Measurements from ENCODE around the gene SNX32. TPM values are rescaled to one million over a fixed set of nuclear protein-coding genes. Genes with fewer than 3 reads are reported as not detected.

The SNX32 gene
- total and polyA plus RNA-seq, 2 donors (not counting 3 experiments of a cell fraction or from before 2014, with no cell fraction given) = 0.19 TPM; not detected in 1

GRCh38 chr11:65894034-65894591 is 60.4 kb downstream of the SNX32 start:
- peak; percentile 52 for DNase-seq (ENCODE audit: low read depth, low spot score)
- H3K79me2 ChIP-seq (ENCODE audit: control insufficient read depth, insufficient read depth, low read length) = peaks cover 80% of the 10 kb centered on the region
- peak overlapping the region; percentile 68 for H3K4me2 ChIP-seq (ENCODE audit: insufficient read depth, low read length)
- peak overlapping the region in 2 of 3 experiments; percentile 24 to 30 for H3K4me3 ChIP-seq (replicated peaks in 1 of 3; ENCODE audit: insufficient read depth in 1 of 3, low read depth in 1 of 3, low read length in 3 of 3)
- H3K4me1 ChIP-seq (ENCODE audit: control insufficient read depth, extremely low read depth, insufficient read depth, low read length) = peaks cover 72% of the 10 kb centered on the region
- FAIRE-seq = peak; percentile 90
- peak overlapping the region; percentile 62 for H3K9ac ChIP-seq (replicated peaks; ENCODE audit: extremely low read depth, insufficient read depth, low read length)
- H4K20me1 ChIP-seq (replicated peaks; ENCODE audit: control insufficient read depth, extremely low read depth, insufficient read depth, low read length) = no peaks in the 10 kb centered on the region
- CTCF ChIA-PET = interaction anchor here (1.0 to 3.1 kb wide), 6 partner anchors 9 to 128 kb away, joined by 3 to 21 read pairs (median 4); no protein-coding TSS in a partner anchor
- no peak overlapping the region for H2AFZ ChIP-seq (ENCODE audit: low read depth, low read length)
- TF ChIP-seq, protein P1, sequence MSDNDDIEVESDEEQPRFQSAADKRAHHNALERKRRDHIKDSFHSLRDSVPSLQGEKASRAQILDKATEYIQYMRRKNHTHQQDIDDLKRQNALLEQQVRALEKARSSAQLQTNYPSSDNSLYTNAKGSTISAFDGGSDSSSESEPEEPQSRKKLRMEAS (IDR thresholded peaks at IDR 0.05; ENCODE audit: insufficient read depth, insufficient read length) = no peak
- TF ChIP-seq FOS (IDR thresholded peaks at IDR 0.05; ENCODE audit: borderline replicate concordance, insufficient read depth, low read length) (peak; percentile 22), GATA2 (IDR thresholded peaks at IDR 0.05; ENCODE audit: insufficient read depth, insufficient read length, low read depth, low read length) (no peak), POLR2AphosphoS5 (IDR thresholded peaks at IDR 0.05; ENCODE audit: insufficient read depth, low read depth, low read length) (peak; percentile 83), JUN (IDR thresholded peaks at IDR 0.05; ENCODE audit: borderline replicate concordance, insufficient read depth, insufficient read length, low read depth) (no peak), POLR2A (IDR thresholded peaks at IDR 0.05; ENCODE audit: low read depth, low read length) (peak; percentile 91)
- peak overlapping the region; percentile 99 for H3K27ac ChIP-seq (ENCODE audit: insufficient read depth, low read depth, low read length)
- dilution Hi-C loops (cut with MboI; ENCODE audit: extremely low pct_ligation_motif_present, low sequenced_read_pairs) (no loop called here), intact Hi-C loops (cut with micrococcal nuclease) (no loop called here)
- TSS peak; percentile 7 for BruUV-seq (replicated peaks)
- H3K36me3 ChIP-seq (ENCODE audit: control insufficient read depth in 2 of 2, extremely low read depth in 1 of 2, insufficient read depth in 2 of 2, low read length in 2 of 2) = peaks cover 5 to 8% of the 10 kb centered on the region in 2 experiments
- H3K27me3 ChIP-seq (ENCODE audit: control insufficient read depth in 2 of 2, insufficient read depth in 2 of 2, low read length in 2 of 2) = no peaks in the 10 kb centered on the region
- H3K9me3 ChIP-seq (replicated peaks; ENCODE audit: control insufficient read depth, insufficient read depth, low read length) = no peaks in the 10 kb centered on the region
- POLR2A ChIA-PET = interaction anchor here (0.7 to 2.3 kb wide), 3 partner anchors 22 to 45 kb away, joined by 3 to 7 read pairs (median 5); no protein-coding TSS in a partner anchor
- no peaks in the 10 kb centered on the region for H3K9me1 ChIP-seq (replicated peaks; ENCODE audit: control insufficient read depth, extremely low read depth, insufficient read depth, low read length)

DNA sequence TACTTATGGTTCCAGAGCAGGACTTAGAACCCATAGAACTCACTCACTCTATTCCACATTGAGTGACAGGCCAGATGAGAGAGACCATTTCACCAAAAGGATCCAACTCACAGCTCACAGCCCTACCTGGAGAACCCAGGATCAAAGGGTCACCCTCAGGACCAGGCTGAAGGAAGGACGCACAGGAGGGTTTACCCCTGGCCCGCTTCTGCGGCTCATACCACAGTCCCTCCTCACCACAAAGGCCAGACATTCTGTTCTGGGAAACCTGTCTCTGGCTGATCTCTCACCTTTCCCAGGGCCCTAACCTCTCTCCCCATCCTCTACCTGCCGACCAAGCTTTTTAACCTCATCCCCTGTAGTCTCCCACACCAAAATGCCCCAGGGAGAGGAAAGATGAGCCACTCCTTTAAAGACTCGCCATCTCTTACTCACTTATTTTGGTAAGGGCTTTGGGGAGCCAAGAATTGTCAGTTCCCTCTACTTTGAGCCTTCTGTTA is 61.8 kb downstream of the SNX32 start:
- peak; percentile 29 for TF ChIP-seq POLR2AphosphoS5 (IDR thresholded peaks at IDR 0.05; ENCODE audit: insufficient read depth, low read depth, low read length)
- TF ChIP-seq POLR2A (IDR thresholded peaks at IDR 0.05; ENCODE audit: low read depth, low read length) = no peak
- POLR2A ChIA-PET = interaction anchor here (0.7 to 1.3 kb wide), 2 partner anchors 20 to 77 kb away, joined by 4 read pairs; no protein-coding TSS in a partner anchor

More for the DNA sequence above, 61.8 kb downstream of the SNX32 start:
- BruUV-seq (replicated peaks) = no TSS peak
- Histone ChIP-seq H3K4me2 (ENCODE audit: insufficient read depth, low read length) (peak overlapping the region; percentile 33), H3K9ac (replicated peaks; ENCODE audit: extremely low read depth, insufficient read depth, low read length) (no peak overlapping the region), H3K9me1 (replicated peaks; ENCODE audit: control insufficient read depth, extremely low read depth, insufficient read depth, low read length) (no peaks in the 10 kb centered on the region), H3K4me3 (replicated peaks in 1 of 3; ENCODE audit: insufficient read depth in 1 of 3, low read depth in 1 of 3, low read length in 3 of 3) (no peak overlapping the region), H2AFZ (ENCODE audit: low read depth, low read length) (no peak overlapping the region), H3K27ac (ENCODE audit: insufficient read depth, low read depth, low read length) (peak overlapping the region; percentile 27), H3K36me3 (ENCODE audit: control insufficient read depth in 2 of 2, extremely low read depth in 1 of 2, insufficient read depth in 2 of 2, low read length in 2 of 2) (peaks cover 5 to 8% of the 10 kb centered on the region in 2 experiments), H3K79me2 (ENCODE audit: control insufficient read depth, insufficient read depth, low read length) (peaks cover 89% of the 10 kb centered on the region), H3K27me3 (ENCODE audit: control insufficient read depth in 2 of 2, insufficient read depth in 2 of 2, low read length in 2 of 2) (no peaks in the 10 kb centered on the region), H3K4me1 (ENCODE audit: control insufficient read depth, extremely low read depth, insufficient read depth, low read length) (peaks cover 60% of the 10 kb centered on the region), H4K20me1 (replicated peaks; ENCODE audit: control insufficient read depth, extremely low read depth, insufficient read depth, low read length) (no peaks in the 10 kb centered on the region), H3K9me3 (replicated peaks; ENCODE audit: control insufficient read depth, insufficient read depth, low read length) (no peaks in the 10 kb centered on the region)
- intact Hi-C loops (cut with micrococcal nuclease) = no loop called here
- DNase-seq (ENCODE audit: low read depth, low spot score) = no peak
- FAIRE-seq = no peak
- CTCF ChIA-PET = interaction anchor here (3.1 kb wide), 1 partner anchor 11 kb away, joined by 21 read pairs; no protein-coding TSS in a partner anchor
- dilution Hi-C loops (cut with MboI; ENCODE audit: extremely low pct_ligation_motif_present, low sequenced_read_pairs) = no loop called here

Data from endothelial cell of umbilical vein (primary cell).